ENCODE data around the gene MRGPRE.
"Not testable (repeated sequence)": the region's sequence is repeated elsewhere in the genome, so short reads cannot be mapped to it uniquely, and the experiment has no call there.

DNA sequence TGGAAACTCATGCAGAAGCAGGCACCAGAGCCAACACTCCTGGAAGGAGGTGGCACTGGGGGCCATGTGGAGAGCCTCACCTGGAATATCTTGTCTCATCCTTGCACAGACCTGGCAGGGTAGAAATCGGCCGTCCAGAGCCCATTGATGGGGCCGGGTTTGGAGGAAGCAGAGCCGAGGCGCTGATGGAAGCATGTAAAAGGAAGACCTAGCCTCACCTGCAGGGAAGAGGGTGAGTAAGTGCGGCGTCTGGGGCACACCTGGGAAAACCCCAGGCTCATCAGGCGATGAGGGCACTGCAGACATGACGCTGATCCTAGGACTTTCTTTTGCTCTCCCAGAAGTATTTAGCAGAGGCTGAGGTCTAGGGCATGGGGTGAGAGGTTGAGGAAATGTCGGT is 48.9 kb upstream of the MRGPRE start:
- TF ChIP-seq POLR2AphosphoS5, CTCF, POLR2A (IDR thresholded peaks at IDR 0.05): not testable (repeated sequence)

Data from breast epithelium (tissue), 3 donors.